GM19035 (cell line): ENCODE measurements around the gene NPAS2.

Experiments
- ATAC-seq: cut with Tn5 transposase; IDR thresholded peaks from one replicate; pipeline ENCODE4 v1.9.1; 2021; ENCODE audit not compliant: unreplicated experiment

Gene NPAS2

GRCh38 chr2:100939445-100939844 is 119.5 kb downstream of the NPAS2 start:
- no peak for ATAC-seq

- ATAC-seq: no peak
Measured at GRCh38 chr2:100940240-100940639, 120.3 kb downstream of the NPAS2 start.

GRCh38 chr2:100940766-100941645 is 121.1 kb downstream of the NPAS2 start:
- ATAC-seq: no peak

- ATAC-seq: no peak
Measured at GRCh38 chr2:100941646-100942240, 121.8 kb downstream of the NPAS2 start.

GRCh38 chr2:100944617-100945432 is 124.9 kb downstream of the NPAS2 start:
- ATAC-seq: no peak

GRCh38 chr2:100945433-100945740 is 125.4 kb downstream of the NPAS2 start:
- no peak for ATAC-seq

- ATAC-seq: no peak
Measured at GRCh38 chr2:100945930-100946607, 126.1 kb downstream of the NPAS2 start.

GRCh38 chr2:100948942-100949811 is 129.2 kb downstream of the NPAS2 start:
- ATAC-seq: no peak

- ATAC-seq: no peak
Measured at GRCh38 chr2:100952512-100952911, 132.6 kb downstream of the NPAS2 start.

- ATAC-seq: no peak
Measured at GRCh38 chr2:100953406-100954043, 133.6 kb downstream of the NPAS2 start.

GRCh38 chr2:100954044-100954420 is 134.1 kb downstream of the NPAS2 start:
- no peak for ATAC-seq

GRCh38 chr2:100955226-100955625 is 135.3 kb downstream of the NPAS2 start:
- ATAC-seq: no peak

GRCh38 chr2:100956081-100956480 is 136.1 kb downstream of the NPAS2 start:
- ATAC-seq: no peak

- no peak for ATAC-seq
Measured at GRCh38 chr2:100957996-100958653, 138.2 kb downstream of the NPAS2 start.

GRCh38 chr2:100959225-100959880 is 139.4 kb downstream of the NPAS2 start:
- ATAC-seq: no peak

- no peak for ATAC-seq
Measured at GRCh38 chr2:100960688-100961087, 140.7 kb downstream of the NPAS2 start.

- ATAC-seq: no peak
Measured at GRCh38 chr2:100962366-100963025, 142.6 kb downstream of the NPAS2 start.

- no peak for ATAC-seq
Measured at GRCh38 chr2:100963026-100963375, 143.1 kb downstream of the NPAS2 start.
